GDM1 (cell line): ENCODE data around the gene ZAP70.
"Not testable (repeated sequence)": the region's sequence is repeated elsewhere in the genome, so short reads cannot be mapped to it uniquely, and the experiment has no call there.

Source experiments
- DNase-seq: peaks from one replicate; lab custom pipeline; 2025; lab: John Stamatoyannopoulos, UW

The ZAP70 gene

DNA sequence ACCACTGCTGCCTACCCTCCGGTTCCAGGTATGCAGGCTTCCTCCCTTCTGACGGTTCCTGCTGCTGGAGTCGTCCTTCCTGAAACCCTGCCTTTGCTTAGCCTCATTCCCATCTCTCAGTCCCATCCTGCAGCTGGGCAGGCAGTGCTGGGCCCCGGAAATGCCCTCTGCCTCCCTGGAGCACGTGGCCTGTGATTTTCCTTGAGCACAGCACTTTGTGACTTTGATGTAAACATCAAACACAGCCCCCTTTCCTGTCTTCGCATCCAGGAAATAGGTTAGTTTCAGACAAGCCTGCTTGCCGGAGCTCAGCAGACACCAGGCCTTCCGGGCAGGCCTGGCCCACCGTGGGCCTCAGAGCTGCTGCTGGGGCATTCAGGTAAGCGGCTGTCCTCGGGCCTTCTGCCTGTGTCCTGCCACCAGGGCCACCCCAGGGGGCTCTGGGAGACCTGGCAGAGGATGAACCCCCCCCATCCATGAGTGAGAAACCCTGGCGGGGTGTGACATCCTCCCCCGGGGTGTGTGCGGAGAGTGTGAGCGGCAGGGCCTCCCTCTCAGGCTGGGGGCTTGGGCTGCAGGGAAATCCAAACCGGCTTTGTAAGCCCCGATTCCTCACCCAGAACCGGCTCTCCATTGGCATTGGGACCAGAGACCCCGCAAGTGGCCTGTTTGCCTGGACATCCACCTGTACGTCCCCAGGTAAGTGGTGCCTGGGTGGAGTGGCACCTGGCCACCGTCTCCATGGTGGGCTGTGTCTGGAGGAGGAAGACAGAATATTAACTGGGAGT lies at the start of gene ZAP70:
ZAP70 (plus strand) TSS at position 281 of the 788 bp plus-strand sequence. CDS start 10,461 bp downstream, outside the sequence.
- no peak for DNase-seq

DNA sequence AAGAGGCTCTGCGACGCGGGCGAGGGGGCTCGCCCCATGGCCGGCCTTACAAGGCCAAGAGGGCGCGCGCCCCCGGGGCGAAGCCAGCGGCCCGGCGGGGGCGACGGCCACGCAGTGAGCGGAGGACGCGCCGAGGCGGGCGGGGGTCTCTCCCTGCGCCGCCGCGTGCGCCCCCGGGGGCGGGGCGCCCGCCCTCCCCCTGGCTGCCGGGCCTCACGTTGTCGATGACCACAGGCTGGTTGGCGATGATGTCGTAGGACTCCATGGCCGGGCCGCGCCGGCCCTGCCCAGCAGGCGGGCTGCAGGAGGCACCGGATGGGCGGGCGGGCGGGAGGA lies 49.8 kb upstream of the ZAP70 start:
- peak; percentile 49 for DNase-seq

DNA sequence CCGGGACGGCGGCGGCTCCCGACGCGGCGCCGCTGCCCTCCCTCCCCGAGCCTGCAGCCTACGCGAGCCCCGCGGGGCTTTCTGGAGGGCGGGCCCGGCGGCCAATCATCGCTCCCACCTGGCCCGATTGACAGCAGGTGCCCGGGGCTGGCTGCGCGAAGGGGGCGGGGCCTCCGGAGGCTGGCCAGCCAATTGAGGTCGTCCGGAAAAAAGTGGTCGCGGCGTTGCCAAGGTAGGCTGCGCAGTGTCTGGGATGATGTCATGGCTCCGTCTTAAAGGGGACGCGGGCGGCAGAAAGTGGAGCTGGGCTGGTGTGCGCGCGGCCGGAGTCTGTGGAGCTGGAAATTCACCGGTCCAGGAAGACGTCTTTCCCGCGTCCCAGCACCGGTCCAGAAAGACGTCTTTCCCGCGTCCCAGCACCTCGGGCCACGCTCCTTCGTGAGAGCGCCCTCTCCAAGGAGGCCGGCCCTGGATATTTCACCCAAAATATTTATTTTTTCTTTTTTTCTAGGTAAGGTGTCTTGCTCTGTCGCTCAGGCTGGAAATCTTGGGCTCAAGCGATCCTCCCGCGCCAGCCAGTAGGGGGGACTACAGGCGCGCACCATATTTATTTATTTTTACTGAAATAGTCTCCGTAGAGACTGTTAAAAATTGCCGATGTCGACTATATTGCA lies 49.3 kb upstream of the ZAP70 start, which contains the start of gene ACTR1B:
ACTR1B (minus strand) TSS at position 83 of the 674 bp plus-strand sequence. CDS start 154 bp downstream, outside the sequence.
- DNase-seq = peak; percentile 99

DNA sequence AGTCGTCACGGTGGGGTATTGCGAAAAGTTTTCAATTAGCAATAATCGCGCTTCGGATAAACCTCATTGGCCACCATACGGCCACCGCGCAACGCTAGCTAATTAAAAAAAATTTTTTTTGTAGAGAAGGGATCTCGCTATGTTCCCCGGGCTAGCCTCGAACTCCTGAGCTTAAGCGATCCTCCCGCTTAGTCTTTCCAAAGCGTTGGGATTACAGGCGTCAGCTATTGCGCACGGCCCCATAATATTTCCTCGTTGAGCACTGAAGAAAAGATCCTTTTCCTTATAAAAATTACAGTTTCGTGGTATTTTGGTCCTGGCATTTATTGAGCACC lies 48.8 kb upstream of the ZAP70 start:
- DNase-seq = no peak

DNA sequence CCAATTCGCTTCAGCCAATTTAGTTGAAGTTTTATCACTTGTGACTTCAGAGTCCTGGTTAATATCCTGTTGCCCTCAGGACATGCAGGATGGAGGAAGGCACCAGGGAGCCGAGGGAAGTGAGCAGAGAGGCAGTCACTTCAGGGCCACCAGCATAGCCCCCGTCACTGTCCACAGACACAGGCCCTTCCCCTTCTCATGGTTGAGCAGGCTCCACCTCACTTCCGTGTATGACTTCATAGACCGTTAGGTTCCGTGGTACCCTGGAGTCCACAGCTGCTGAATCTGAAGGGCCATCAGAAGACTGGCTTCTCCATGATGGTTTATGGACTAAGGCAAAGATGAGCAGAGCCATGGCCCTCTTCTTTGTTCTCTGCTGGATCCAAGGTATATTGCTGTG lies 43.9 kb upstream of the ZAP70 start, which contains the start of gene C2orf92:
C2orf92 (plus strand) TSS at position 266 of the 400 bp plus-strand sequence; CDS start at position 342, 76 bp downstream.
- DNase-seq = no peak

DNA sequence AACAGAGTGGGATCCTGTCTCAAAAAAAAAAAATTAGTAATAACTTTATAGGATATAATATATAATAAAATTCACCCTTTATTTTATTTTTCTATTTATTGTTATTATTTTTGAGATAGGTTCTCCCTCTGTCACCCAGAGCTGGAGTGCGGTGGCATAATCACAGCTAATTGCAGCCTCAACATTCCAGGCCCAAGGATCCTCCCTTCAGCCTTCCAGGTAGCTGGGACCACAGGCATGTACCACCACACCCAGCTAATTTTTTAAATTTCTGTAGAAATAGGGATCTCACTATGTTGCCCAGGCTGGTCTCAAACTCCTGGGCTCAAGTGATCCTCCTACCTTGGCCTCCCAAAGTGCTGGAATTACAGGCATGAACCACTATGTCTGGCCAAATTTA lies 42.9 kb upstream of the ZAP70 start:
- DNase-seq = no peak

DNA sequence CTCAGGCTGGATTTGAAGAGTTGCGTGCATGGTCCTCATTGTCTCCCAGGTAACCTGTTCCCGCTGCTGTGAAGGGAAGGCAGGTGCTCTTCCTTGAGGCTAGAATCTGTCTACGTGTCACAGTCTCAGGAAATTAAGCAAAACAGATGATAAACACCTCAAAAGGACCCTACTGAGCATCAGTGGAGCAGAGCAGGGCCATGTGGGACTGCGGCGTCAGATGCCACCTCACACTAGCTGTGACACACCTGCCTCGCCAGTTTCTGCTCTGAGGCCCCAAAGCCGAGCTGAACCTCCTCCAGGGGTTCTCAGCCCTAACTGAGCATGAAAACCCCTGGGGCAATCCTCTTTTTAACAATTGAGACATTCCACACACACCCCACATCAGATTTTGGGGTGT lies 41.9 kb upstream of the ZAP70 start:
- no peak for DNase-seq

DNA sequence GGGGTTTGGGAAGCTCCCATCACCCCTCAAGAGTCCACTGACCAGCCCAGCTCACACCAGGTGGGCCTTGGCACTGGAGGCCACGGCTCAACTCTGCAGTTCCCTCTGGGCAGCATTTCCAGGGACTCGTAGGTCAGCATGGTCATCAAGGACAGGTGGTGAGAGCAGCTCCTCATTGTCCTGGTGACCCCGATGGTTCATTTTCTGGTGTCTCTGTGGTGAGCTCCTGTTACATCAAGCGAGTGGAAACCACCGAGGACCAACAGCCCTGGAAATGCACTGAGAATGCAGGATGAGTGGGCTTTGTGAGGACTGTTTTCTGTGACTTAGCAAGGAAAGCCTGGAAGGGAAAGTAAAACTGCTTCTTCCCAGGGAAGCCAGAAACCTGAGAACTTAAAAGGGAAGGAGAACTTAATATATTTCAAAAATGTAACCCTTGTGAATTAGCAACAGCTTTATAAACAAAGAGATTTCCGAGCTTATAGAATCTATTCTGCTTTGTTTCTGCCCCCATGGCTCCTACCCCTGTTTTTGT lies 40.7 kb upstream of the ZAP70 start:
- DNase-seq = not testable (repeated sequence)

DNA sequence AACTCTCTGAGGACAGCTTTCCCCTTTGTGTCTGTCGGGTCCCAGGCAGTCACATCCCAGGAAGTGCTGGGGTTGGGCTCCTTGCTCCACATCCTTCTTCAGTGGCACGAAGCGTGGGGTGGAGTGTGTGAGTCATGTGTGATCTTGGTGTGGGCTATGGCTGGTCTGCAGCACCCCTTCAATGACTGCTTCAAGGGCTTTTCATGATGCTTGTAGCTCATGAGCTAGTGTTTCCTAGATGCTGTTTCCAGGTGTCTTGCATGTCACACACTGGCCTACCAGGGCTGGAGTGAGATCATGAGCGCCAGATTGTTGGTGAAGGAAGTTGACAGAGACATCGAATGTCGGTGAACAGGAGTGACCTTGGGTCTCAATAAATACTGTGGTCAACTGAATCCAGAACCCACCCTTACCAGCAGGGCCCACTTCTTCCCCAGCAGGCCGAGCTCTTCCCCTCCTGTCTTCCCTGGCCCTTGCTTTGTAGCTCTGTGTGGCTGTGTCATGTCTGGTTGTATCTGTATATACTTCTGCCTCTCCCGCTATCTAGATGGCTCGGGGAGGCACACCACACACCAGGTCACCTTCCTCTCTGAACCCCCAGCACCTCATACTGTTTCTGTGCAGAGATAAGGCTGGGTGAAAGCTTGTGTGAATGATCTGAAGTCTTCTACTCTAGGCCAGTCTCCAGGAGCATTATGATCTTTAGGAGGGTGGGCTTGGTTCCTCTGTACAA lies 40.0 kb upstream of the ZAP70 start:
- no peak for DNase-seq

DNA sequence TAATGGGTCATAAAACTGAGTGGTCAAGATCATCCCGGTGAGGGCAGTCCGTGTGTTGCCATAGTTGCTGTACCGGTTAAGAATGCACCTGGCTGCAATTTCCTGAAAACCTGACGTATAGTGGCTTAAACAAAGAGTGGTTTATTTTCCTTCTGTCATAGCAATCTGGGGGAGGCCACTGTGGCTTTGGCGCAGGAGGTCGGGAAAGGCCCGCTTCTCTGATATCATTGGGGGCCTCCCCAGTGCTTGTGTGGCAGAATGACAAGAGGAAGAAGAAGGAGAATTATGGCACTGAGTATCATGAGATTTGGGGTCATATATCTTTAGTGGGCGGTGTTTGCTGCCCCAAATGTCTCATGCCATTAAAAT lies 39.5 kb upstream of the ZAP70 start:
- no peak for DNase-seq

DNA sequence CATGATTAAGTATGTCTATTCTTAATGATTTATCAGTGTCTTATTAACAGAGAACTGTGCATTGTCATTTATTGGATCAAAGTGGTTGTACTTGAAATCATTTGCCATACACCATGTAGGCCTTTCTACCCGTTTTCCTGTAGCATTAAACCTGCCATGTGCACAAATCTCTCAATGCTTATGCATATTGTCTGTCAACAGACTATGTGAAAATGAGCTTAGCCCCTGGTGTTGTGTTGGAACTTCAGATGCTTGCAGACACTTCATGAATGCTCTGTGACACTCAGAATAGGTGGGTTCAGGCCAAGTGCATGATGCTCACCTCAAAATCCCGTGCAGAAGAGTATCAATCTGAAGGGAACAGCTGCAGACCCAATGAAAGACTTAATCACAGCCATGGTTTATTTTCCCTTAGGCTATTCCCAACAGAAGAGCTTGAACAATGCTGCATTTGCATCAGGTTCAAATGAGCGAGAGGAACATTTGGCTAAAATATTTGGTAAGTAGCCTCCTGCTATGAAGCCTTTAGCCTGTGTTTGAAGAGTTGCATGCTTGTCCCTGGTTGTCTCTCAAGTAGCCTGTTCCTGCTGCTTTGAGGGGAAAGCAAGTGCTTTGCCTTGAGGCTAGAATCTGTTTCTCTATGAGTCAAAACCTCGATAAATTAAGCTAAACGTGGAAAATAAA lies 37.8 kb upstream of the ZAP70 start:
- no peak for DNase-seq

DNA sequence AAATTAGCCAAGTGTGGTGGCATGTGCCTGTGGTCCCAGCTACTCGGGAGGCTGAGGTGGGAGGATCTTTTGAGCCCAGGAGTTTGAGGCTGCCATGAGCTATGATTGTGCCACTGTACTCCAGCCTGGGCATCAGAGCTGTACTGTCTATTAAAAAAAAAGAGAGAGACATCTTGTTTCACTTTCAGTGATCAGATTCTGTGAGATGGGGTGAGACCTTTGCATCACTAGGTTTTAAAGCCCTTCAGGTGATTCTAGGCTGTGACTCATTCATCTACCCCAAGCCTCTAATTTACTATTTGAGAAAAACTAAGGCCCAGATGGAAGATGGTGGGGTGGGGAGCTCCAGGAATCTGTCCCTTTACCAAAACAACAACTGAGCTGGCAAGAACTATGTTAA lies 36.8 kb upstream of the ZAP70 start:
- DNase-seq = no peak

DNA sequence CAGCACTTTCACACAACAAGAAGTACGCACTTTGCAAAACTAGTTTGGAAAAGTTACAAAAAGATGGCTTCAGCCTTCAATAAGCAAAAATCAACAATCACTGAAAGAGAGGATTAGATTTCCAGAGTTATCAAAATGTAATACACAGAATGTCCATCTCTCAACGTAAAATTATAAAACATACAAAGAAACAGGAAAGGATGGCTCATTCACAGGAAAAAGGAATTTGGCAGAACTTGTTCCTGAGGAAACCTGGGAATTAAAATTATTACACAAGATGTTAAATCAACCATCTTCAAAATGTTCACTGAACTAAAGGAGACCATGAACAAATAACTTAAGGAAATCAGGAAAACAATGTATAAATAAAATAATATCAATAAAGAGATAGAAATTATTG lies 35.9 kb upstream of the ZAP70 start:
- no peak for DNase-seq

DNA sequence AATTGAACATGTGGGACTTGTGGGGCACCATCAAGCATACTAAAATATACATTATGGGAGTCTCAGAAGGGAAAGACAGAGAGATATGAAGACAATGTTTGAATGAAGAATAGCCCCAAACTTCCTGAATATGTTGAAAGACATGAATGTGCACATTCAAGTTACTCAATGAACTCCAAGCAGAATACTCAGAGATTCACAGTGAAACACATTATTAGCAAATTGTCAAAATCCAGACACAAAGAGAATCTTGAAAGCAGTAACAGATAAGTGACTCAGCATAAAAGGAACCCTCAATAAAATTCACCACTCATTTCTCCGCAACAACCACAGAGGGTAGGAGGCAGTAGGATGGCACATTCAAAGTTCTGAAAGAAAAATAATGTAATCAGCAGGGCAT lies 35.1 kb upstream of the ZAP70 start:
- DNase-seq = no peak

DNA sequence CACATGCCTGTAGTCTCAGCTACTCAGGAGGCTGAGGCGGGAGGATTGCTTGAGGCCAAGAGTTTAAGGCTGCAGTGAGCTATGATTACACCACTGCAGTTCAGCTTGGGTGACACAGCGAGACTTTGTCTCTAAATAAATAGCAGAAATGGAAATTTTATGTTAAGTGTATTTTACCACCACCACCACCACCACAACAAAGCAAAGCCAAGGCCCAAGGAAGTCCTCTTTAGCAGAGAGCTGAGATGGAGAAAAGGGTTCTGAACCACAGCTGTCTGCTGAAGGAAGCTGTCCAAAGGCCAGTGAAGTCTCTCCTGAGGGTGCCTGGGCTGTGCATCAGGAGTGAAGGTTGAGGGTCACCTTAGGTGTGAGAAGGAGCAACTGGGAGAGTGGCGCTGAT lies 26.1 kb upstream of the ZAP70 start:
- not testable (repeated sequence) for DNase-seq

DNA sequence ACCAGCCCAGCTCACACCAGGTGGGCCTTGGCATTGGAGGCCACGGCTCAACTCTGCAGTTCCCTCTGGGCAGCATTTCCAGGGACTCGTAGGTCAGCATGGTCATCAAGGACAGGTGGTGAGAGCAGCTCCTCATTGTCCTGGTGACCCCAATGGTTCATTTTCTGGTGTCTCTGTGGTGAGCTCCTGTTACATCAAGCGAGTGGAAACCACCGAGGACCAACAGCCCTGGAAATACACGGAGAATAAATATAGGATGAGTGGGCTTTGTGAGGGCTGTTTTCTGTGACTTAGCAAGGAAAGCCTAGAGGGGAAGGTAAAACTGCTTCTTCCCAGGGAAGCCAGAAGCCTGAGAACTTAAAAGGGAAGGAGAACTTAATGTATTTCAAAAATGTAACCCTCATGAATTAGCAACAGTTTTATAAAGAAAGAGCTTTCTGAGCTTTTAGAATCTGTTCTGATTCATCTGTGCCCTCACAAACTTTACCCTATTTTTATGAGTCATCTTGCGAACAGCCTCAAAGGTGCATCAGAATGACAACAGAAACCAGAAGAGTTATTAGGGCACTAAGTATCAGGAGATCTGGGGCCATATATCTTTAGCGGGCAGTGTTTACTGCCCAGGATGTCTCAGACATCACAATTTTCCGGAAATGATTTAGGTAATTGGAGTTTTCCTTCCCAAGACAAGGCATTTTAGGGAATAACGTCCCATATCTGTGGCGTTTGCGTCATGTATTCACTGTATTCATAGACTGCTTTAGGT lies 25.1 kb upstream of the ZAP70 start:
- no peak for DNase-seq

DNA sequence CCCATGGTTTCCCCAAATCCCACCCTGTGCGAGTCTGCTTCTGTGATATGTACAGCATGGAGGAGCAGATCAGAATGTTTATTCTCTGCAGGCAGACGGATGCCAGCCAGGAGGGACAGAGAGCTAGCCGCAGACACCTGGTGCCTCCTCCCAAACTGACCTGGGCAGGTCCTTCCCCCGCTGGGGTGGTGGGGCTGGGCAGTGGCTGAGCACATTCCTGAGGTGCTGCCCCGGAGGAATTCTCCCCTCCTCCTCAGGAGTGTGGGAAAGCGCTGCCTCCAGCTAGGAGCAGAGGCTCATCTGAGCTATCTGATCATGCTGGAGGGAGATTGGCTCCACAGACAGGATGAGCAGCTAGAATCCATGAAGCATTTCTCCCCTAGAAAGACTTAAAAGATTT lies 22.2 kb upstream of the ZAP70 start:
- DNase-seq = no peak

DNA sequence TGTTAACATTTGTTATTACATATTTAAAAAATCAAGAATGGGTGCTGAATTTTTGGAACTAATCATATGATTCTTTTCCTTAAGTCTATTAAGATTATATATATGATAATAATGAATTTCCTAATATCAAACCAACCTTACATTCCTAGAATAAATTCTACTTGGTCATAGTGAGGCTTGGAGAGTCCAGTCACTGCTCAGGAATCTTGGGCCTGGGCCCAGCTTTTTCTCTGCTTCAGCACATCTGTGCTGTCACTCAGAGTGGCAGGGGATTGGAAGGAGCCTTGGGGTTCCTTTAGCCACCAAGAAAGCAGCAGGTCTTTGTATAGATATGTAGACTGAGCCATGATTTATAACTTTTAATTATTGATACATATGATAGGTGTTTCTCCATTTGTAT lies 19.9 kb upstream of the ZAP70 start:
- DNase-seq = no peak

DNA sequence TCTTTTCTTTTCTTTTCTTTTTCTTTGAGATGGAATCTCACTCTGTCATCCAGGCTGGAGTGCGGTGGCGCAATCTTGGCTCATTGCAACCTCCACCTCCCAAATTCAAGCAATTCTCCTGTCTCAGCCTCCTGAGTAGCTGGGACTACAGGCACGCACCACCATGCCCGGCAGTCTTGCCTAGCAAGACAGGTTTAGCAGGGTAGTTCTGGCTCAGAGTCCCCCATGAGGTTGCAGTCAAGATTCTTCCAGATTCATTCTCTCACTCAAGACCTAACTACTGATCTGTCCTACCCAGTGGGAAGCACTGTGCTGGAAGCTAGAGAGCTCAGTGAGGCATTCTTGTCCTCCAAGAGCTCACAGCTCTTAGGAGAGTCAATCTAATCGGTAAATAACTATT lies 17.6 kb upstream of the ZAP70 start:
- no peak for DNase-seq

DNA sequence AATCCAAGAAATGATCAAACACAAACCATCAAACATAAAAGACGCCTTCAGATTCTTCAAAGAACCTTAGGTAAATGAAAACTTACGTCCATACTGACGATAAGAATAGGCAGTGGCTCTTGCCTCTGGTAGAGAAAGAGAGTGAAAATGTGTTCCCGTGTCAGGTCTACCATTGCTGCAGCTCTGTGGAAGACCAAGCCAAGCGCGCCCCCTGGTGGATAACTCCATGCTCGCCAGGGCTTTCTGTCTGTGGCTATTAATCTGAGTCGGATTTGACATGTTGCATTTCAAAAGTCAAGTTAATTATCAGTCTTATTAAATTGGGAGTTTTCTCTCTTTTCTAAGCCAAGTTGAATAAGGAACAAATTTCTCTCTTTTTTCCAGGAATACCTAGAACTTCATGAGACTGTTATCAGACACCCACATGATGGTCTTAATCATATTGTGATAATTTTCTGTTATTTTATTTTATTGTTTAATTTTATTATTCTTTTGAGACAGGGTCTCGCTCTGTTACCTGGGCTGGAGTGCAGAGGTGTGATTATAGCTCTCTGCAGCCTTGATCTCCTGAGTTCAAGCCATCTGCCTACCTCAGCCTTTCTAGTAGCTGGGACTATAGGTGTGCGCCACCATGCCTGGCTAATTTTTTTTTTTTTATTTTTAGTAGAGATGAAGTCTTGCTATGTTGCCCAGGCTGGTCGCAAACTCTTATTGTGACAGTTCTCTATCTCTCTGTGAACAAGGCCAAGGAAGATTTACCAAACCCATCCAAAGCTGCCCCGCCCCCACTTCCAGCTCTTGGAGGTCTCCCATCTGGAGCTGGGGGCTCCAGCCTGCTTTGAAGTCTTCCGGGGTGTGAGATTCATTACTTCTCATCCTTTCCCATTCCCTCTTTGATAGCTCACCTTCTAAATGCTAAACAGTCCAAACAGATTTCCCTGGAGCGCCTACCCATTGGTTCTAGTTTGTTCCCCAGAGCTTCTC lies 15.8 kb upstream of the ZAP70 start:
- DNase-seq = peak; percentile 75
